Epithelial cell of prostate (primary cell): Measurements from ENCODE around the gene GALNT6.

Experiments
- DNase-seq: peaks from one replicate; pipeline ENCODE4 v3.0.0-alpha.2; 2011; ENCODE audit warnings: low read depth, low spot score
- H3K27ac ChIP-seq: fragments of 450-650 bp; 2 replicates; pipeline ENCODE4 v1.5.1; 2017; ENCODE audit warnings: mild to moderate bottlenecking

Gene GALNT6

GRCh38 chr12:51406290-51406689 is 15.1 kb upstream of the GALNT6 start:
- no peak overlapping the region for H3K27ac ChIP-seq
- DNase-seq = no peak

GRCh38 chr12:51405801-51406207 is 14.6 kb upstream of the GALNT6 start:
- DNase-seq = no peak

GRCh38 chr12:51404627-51405026 is 13.4 kb upstream of the GALNT6 start:
- H3K27ac ChIP-seq = no peak overlapping the region
- DNase-seq = no peak

More at GRCh38 chr12:51405801-51406207, 14.6 kb upstream of the GALNT6 start:
- H3K27ac ChIP-seq = no peak overlapping the region

- H3K27ac ChIP-seq = no peak overlapping the region
- no peak for DNase-seq
Measured at GRCh38 chr12:51403681-51404136, 12.5 kb upstream of the GALNT6 start.

- DNase-seq = no peak
Measured at GRCh38 chr12:51403159-51403558, 12.0 kb upstream of the GALNT6 start.

GRCh38 chr12:51401900-51402299 is 10.7 kb upstream of the GALNT6 start:
- no peak overlapping the region for H3K27ac ChIP-seq
- DNase-seq = no peak

More at GRCh38 chr12:51403159-51403558, 12.0 kb upstream of the GALNT6 start:
- no peak overlapping the region for H3K27ac ChIP-seq

GRCh38 chr12:51401486-51401885 is 10.3 kb upstream of the GALNT6 start:
- no peak for DNase-seq
- H3K27ac ChIP-seq = no peak overlapping the region

- no peak for DNase-seq
- no peak overlapping the region for H3K27ac ChIP-seq
Measured at GRCh38 chr12:51401020-51401419, 9.8 kb upstream of the GALNT6 start.

GRCh38 chr12:51399891-51400290 is 8.7 kb upstream of the GALNT6 start:
- DNase-seq = no peak
- no peak overlapping the region for H3K27ac ChIP-seq

- no peak for DNase-seq
- H3K27ac ChIP-seq = no peak overlapping the region
Measured at GRCh38 chr12:51397670-51398069, 6.5 kb upstream of the GALNT6 start.

- no peak for DNase-seq
- peak overlapping the region; percentile 85 for H3K27ac ChIP-seq
Measured at GRCh38 chr12:51395283-51396230, 4.4 kb upstream of the GALNT6 start.

GRCh38 chr12:51393676-51394545 is 2.7 kb upstream of the GALNT6 start:
- H3K27ac ChIP-seq = peak overlapping the region; percentile 85
- peak; percentile 72 for DNase-seq

GRCh38 chr12:51392556-51393237 is 1.5 kb upstream of the GALNT6 start:
- no peak for DNase-seq
- H3K27ac ChIP-seq = peak overlapping the region; percentile 85

- no peak for DNase-seq
Measured at GRCh38 chr12:51390891-51391282, 319 bp downstream of the GALNT6 start.

GRCh38 chr12:51390457-51390856 is 749 bp downstream of the GALNT6 start:
- H3K27ac ChIP-seq = peak overlapping the region; percentile 85
- DNase-seq = no peak

More at GRCh38 chr12:51390891-51391282, 319 bp downstream of the GALNT6 start:
- peak overlapping the region; percentile 85 for H3K27ac ChIP-seq

GRCh38 chr12:51389302-51389999 is 1.8 kb downstream of the GALNT6 start:
- DNase-seq = no peak

GRCh38 chr12:51388846-51389245 is 2.4 kb downstream of the GALNT6 start:
- DNase-seq = no peak
- peak overlapping the region; percentile 85 for H3K27ac ChIP-seq

More at GRCh38 chr12:51389302-51389999, 1.8 kb downstream of the GALNT6 start:
- peak overlapping the region; percentile 85 for H3K27ac ChIP-seq

- DNase-seq = no peak
- H3K27ac ChIP-seq = peak overlapping the region; percentile 85
Measured at GRCh38 chr12:51388069-51388799, 3.0 kb downstream of the GALNT6 start.

- DNase-seq = no peak
- H3K27ac ChIP-seq = no peak overlapping the region
Measured at GRCh38 chr12:51386351-51386750, 4.9 kb downstream of the GALNT6 start.
